Calu3 (cell line): ENCODE results near the gene MAP7. TPM values are rescaled to one million over a fixed set of nuclear protein-coding genes. Genes with fewer than 3 reads are reported as not detected.
"Not testable (repeated sequence)": the region's sequence is repeated elsewhere in the genome, so short reads cannot be mapped to it uniquely, and the experiment has no call there.

Source experiments
- BruUV-seq: library from RNA; stranded (reverse); fragments of 400-500 nt; replicated peaks from 2 replicates; lab custom pipeline; 2021; lab: Mats Ljungman, UMichigan
- CTCF ChIA-PET: fragments of 300-600 bp; sonication (Branson Sonifier 250); formaldehyde crosslinking; loops from one replicate; lab custom pipeline; 2022; ENCODE audit warnings: antibody characterized with exemption; lab: Charles Lee
- DNase-seq: peaks from one replicate; pipeline ENCODE4 v3.0.0; 2022
- H3K27ac Mint-ChIP-seq: one replicate; pipeline ENCODE4 v1.8.0; 2022; ENCODE audit warnings: mixed read lengths; ENCODE audit not compliant: unreplicated experiment
- H3K27me3 Mint-ChIP-seq: one replicate; pipeline ENCODE4 v1.8.0; 2022; ENCODE audit warnings: mixed read lengths; ENCODE audit not compliant: unreplicated experiment
- H3K36me3 Mint-ChIP-seq: one replicate; pipeline ENCODE4 v1.8.0; 2022; ENCODE audit warnings: mild to moderate bottlenecking, moderate library complexity, mixed read lengths; ENCODE audit not compliant: insufficient read depth, unreplicated experiment
- H3K4me1 Mint-ChIP-seq: one replicate; pipeline ENCODE4 v1.8.0; 2022; ENCODE audit warnings: mild to moderate bottlenecking, low read depth, mixed read lengths; ENCODE audit not compliant: unreplicated experiment
- H3K4me3 Mint-ChIP-seq: one replicate; pipeline ENCODE4 v1.8.0; 2022; ENCODE audit warnings: mild to moderate bottlenecking, low read depth, moderate library complexity, mixed read lengths; ENCODE audit not compliant: unreplicated experiment
- H3K9me3 Mint-ChIP-seq: one replicate; pipeline ENCODE4 v1.8.0; 2022; ENCODE audit warnings: low read depth, mixed read lengths; ENCODE audit not compliant: unreplicated experiment
- intact Hi-C: fragments of 100-400 bp; cut with micrococcal nuclease; formaldehyde crosslinking; loops from one replicate; pipeline ENCODE4 v1.10.0; 2022; ENCODE audit not compliant: unreplicated experiment
- total RNA-seq: library from RNA; stranded (reverse); gene quantifications from 2 replicates; pipeline ENCODE4 v1.2.3, GENCODE V29; 2022
- TF ChIP-seq, protein P1 (sequence below): fragments of 200-600 bp; IDR thresholded peaks from one replicate; pipeline ENCODE4 v1.8.0; 2022; ENCODE audit warnings: antibody characterized with exemption; ENCODE audit not compliant: unreplicated experiment

MAP7 gene
- total RNA-seq, 1 experiment from 2014 or later, result 30.1 TPM

GRCh38 chr6:136491754-136492153, 58.5 kb downstream of the MAP7 start:
- Mint-ChIP-seq H3K27ac (no peak overlapping the region), H3K4me3 (no peak overlapping the region), H3K36me3 (no peaks in the 10 kb centered on the region), H3K27me3 (no peaks in the 10 kb centered on the region), H3K9me3 (no peaks in the 10 kb centered on the region), H3K4me1 (no peaks in the 10 kb centered on the region)
- intact Hi-C loops, result no loop called here
- BruUV-seq, result no TSS peak
- no peak for DNase-seq
- CTCF ChIA-PET, result no interaction called here
- TF ChIP-seq, protein P1, sequence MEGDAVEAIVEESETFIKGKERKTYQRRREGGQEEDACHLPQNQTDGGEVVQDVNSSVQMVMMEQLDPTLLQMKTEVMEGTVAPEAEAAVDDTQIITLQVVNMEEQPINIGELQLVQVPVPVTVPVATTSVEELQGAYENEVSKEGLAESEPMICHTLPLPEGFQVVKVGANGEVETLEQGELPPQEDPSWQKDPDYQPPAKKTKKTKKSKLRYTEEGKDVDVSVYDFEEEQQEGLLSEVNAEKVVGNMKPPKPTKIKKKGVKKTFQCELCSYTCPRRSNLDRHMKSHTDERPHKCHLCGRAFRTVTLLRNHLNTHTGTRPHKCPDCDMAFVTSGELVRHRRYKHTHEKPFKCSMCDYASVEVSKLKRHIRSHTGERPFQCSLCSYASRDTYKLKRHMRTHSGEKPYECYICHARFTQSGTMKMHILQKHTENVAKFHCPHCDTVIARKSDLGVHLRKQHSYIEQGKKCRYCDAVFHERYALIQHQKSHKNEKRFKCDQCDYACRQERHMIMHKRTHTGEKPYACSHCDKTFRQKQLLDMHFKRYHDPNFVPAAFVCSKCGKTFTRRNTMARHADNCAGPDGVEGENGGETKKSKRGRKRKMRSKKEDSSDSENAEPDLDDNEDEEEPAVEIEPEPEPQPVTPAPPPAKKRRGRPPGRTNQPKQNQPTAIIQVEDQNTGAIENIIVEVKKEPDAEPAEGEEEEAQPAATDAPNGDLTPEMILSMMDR, result no peak

DNA sequence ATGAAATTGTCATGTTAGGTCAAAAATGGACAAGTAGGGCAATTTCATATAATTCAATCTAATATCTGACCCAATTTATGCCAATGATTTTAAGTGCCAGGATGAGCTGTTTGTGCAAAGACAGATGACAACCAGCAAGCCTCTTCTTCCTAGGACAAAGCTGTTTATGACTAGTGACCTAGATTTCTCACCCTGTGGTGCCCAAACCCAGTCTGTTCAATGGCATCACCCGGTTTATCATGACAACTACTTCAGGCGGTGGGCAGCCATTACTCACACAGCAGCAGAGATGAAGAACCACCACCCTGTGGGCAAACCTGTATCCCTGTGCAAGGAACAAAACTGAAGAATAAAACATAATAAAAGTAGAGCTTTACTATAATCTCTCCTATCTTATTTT, 59.0 kb downstream of the MAP7 start:
- no peak overlapping the region for H3K4me3 Mint-ChIP-seq
- intact Hi-C loops, result no loop called here
- no peaks in the 10 kb centered on the region for H3K36me3 Mint-ChIP-seq
- H3K27ac Mint-ChIP-seq, result no peak overlapping the region
- no peak for DNase-seq
- H3K4me1 Mint-ChIP-seq, result no peaks in the 10 kb centered on the region
- TF ChIP-seq, protein P1, result no peak
- CTCF ChIA-PET, result no interaction called here
- no peaks in the 10 kb centered on the region for H3K9me3 Mint-ChIP-seq
- no TSS peak for BruUV-seq
- no peaks in the 10 kb centered on the region for H3K27me3 Mint-ChIP-seq

- BruUV-seq, H3K4me3 Mint-ChIP-seq, intact Hi-C loops, H3K27me3 Mint-ChIP-seq, H3K27ac Mint-ChIP-seq, DNase-seq, H3K9me3 Mint-ChIP-seq, H3K36me3 Mint-ChIP-seq, H3K4me1 Mint-ChIP-seq: not testable (repeated sequence)
- CTCF ChIA-PET, result interaction anchor here (0.6 to 0.7 kb wide), 3 partner anchors 98 to 208 kb away, joined by 3 to 7 read pairs (median 4); no protein-coding TSS in a partner anchor
Measured at GRCh38 chr6:136489689-136490033, 60.6 kb downstream of the MAP7 start.

- TF ChIP-seq, protein P1, result no peak
- no peak for DNase-seq
- BruUV-seq, result no TSS peak
- Mint-ChIP-seq H3K9me3 (no peaks in the 10 kb centered on the region), H3K27ac (no peak overlapping the region), H3K36me3 (no peaks in the 10 kb centered on the region), H3K4me3 (no peak overlapping the region), H3K27me3 (no peaks in the 10 kb centered on the region), H3K4me1 (no peaks in the 10 kb centered on the region)
- CTCF ChIA-PET, result no interaction called here
- intact Hi-C loops, result no loop called here
Measured at GRCh38 chr6:136487759-136488425, 62.3 kb downstream of the MAP7 start.

GRCh38 chr6:136486357-136486756, 63.9 kb downstream of the MAP7 start:
- H3K27me3 Mint-ChIP-seq, result no peaks in the 10 kb centered on the region
- intact Hi-C loops, result no loop called here
- no peaks in the 10 kb centered on the region for H3K36me3 Mint-ChIP-seq
- CTCF ChIA-PET, result no interaction called here
- no peak overlapping the region for H3K4me3 Mint-ChIP-seq
- H3K27ac Mint-ChIP-seq, result no peak overlapping the region
- no TSS peak for BruUV-seq
- no peaks in the 10 kb centered on the region for H3K4me1 Mint-ChIP-seq
- TF ChIP-seq, protein P1, result no peak
- H3K9me3 Mint-ChIP-seq, result no peaks in the 10 kb centered on the region
- DNase-seq, result no peak
